GM18909 (cell line): ENCODE data around the gene RPL38.

Source experiments
- ATAC-seq: cut with Tn5 transposase; IDR thresholded peaks from one replicate; pipeline ENCODE4 v1.9.1; 2021; ENCODE audit warnings: mild to moderate bottlenecking; ENCODE audit not compliant: unreplicated experiment, poor library complexity

Gene RPL38

DNA sequence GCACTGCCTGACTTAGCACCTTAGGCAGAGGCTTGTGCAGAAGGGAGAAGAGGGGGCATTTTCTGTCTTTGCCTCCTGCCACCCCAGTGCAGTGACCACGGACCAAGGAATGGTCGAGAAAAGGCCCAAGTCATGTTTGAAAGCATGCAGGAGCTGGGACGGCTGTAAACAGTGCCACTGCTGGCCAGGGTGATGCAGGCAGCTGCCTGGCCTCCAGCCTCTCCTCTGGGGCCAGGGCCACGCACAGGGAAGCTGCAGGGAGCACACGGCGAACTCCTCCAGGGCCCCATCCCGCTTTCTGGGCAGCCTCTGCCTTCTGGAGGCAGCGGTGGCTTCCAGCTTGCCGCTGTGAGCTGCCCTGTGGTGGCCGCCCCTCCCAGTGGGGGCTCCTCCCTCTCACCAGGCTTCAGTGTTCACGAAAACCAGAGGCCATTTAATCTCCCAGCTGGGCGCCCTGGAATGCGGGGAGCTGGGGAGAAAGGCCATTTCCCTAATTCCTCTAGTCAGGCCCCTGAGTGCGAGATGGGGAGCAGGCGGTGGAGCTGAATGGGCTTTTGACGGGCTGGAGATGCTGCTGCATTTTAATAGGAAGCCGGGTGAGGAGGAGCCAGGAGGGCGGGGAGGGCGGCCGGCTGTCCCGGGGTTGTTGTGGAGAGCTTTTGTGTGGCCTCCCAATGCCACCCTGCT, 41.8 kb downstream of the RPL38 start:
- no peak for ATAC-seq

DNA sequence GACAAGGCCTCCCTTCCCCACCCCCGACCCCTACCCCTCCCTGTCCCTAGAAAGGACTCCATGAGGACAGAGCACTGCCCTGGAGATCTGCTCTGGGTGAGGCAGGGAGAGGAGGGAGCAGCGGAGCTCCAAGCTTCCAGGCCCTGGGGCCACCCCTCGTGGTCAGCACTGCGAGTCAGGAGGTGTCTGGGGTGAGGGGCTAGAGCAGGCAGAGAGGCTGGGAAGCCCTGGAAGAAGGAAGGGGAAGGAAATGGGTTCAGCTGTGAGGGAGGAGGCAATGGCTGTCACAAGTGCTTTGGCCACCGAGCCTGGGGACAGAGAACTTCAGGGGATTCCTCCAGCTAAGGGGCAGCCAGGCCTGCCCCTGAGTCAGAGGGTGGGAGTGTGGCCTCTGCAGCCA, 42.4 kb downstream of the RPL38 start:
- no peak for ATAC-seq

DNA sequence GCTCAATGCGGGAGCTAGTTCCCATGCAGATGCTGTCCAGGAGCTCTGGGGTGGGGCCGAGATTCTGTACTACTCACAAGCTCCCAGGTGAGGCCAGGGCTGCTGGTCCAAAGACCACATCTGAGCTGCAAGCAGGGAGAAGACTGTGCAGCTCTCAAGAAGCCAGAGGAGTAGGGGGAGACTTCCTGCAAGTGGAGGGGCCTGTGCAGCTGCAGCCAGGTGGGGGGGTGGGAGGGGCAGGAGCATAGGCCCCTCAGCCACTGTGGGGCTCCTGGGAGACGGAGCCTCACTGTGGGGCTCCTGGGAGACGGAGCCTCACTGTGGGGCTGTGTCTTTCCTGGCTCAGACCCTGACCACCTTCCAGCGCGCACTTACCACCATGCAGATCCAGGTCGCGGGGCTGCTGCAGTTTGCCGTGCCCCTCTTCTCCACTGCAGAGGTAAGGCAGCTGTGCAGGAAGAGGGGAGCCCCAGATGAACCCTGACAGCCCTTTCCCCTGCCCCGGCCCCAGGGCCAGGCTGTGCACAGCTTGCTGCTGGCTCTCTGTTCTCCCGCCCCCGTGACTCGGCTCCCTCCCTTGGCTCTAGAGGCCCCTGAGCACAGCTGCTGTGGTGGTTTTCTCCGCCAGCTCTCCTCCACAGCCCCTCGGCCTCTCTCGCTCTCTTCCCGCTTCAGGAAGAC, 46.3 kb downstream of the RPL38 start:
- ATAC-seq: no peak

DNA sequence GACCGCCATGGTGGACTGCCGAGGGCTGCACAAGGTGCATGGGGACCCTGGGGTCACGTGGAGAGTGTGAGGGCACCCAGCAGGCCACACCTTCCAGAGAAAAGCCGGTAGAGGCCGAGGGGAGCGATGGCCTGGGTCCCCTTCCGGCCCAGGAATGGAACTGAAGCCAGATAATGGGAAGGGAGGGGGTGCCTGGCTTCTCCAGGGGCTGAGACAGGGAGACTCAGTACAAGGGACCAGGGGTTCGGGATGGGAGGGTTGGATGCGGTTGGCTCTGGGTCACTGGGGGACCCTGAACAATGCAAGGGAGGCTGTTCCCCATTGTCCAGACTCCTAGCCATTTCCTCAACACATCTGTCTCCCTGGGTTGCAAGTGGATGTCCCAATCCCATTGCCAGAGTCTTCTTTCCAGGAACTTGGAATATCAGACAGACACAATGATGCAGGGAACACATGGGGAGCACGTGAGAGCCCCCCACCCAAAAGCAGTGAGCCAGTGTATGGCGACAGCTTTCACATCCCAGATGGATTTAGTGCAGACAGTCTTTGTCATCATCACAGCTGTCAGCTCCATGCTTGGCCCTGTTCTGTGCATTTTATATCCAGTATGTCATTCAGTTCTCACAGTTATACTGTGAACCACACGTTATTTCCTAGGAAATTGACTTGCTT, 47.0 kb downstream of the RPL38 start:
- ATAC-seq: no peak

DNA sequence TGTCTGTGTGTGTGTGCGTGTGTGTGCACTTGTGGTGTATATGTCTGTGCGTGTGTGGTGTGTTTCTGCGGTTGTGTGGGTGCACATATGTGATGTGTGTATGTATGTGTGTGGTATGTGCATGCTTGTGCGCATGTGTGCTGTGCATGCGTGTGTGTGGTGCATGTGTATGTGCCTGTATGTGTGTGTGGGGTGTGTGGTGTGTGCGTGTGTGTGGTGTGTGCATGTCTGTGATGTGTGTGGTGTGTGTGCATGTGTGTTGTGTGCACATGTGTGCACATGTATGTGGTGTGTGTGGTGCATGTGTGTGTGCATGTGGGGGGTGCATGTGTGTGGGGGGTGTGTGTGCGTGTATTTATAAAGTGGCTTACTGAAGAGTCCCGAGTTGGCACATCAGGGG, 47.6 kb downstream of the RPL38 start:
- ATAC-seq: no peak

DNA sequence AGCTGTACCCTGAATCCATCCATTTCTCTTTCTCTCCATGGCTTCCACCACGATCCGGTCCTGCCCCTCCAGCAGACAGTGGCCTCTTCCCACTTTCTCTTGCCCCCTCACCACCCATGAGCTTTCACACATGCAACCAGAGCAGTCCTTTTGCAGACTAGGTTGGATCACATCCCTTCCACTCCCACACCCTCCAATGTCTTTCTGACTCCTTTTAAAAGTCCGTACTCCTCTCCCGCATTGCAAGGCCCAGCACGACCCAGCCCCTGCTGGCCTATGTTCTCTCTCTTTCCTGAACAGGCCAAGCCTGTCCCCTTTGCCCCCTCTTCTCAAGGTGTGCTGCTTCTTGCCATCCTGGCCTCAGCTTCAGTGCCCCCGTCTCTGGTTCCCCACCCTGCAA, 48.1 kb downstream of the RPL38 start:
- no peak for ATAC-seq

DNA sequence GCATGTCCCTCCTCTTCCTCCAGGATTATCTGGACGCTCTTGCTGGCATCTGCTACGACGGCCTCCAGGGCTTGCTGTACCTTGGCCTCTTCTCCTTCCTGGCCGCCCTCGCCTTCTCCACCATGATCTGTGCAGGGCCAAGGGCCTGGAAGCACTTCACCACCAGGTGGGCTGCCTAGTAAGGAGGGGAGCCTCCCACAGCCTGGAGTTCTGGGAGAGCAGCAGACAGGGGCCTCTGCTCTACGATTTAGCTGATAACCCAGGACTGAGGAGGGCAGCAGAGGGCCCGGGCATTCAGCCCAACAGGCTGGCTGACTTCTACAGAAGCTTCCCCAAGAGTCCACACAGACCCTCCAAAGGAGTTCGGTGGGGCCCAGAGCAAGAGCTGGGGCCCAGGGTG, 48.7 kb downstream of the RPL38 start:
- no peak for ATAC-seq

DNA sequence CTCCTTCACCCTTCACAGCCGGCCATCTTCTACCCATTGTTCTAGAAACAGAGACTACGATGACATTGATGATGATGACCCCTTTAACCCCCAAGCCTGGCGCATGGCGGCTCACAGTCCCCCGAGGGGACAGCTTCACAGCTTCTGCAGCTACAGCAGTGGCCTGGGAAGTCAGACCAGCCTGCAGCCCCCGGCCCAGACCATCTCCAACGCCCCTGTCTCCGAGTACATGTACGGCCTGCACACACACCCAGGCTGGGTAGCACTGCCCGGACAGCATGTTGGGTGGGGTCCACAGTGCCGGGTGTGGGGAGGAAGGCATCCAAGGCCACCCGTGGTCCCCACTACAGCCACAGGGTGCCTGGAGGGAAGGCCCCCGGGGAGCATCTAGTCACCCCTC, 49.6 kb downstream of the RPL38 start:
- no peak for ATAC-seq

DNA sequence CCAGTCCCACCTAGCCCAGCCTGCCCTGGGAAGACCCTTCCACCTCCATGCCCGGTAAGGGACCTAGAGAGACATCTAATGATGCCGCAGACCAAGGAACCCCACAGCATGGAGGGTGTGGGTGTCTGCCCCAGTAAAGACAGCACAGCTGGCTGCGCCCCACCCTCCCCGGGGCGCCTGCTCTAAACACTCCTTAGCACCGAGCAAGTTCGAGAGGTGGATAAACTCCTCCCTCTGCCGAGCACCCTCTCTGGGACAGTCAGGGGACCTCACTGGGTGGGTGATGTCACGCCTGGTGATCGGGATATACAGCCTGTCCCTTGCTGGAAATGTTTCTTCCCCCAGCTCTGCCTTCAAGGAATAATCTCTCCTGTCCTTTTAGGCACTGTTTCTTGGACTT, 53.8 kb downstream of the RPL38 start:
- no peak for ATAC-seq

DNA sequence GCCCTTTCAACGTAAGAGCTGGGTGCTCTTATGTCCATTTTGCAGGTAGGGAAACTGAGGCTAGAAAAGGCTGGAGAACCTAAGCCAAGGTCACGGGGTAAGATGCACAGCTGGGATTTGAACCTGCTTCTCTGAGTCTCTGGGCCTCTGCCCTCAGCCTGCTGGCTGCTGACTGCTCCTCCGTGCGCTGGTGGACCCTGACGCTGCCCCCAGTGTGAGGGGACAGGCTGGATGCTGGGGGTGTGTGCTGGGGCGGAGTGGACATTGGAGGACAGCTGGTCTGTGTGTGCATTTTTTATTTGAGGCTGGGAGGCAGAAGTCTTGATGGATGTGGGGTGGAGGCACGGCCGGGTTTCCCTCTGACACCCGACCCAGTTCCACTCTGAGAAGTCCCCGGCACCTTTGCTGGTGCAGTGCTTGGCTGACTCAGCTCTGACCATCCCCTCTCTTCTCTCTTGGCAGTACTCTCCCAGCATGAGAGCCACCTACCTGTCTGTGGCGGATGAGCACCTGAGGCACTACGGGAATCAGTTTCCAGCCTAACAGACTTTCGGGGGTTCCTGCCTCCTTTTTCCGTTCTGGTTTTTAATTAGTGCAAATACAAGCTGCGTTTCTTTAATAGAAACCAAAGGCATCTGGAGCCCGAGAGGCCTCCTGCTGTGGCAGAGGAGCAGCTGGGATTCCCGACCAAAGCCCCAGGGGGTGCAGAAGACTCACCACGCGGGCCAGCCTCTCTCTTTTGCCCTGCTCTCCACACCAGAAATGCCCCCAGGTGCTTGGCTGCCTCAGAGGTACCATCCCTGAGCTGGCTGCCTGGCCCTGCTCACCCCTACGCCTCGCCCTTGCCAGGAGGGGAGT, 56.4 kb downstream of the RPL38 start:
- ATAC-seq: no peak
